NCI-H1930 (cell line): ENCODE data around the gene C1QL2.

Experiments used
- DNase-seq, 2 experiments: peaks; one replicate each; lab custom pipeline; 2025; lab: John Stamatoyannopoulos, UW

The C1QL2 gene

GRCh38 chr2:119137502-119137901 is 21.0 kb downstream of the C1QL2 start:
- DNase-seq = no peak

- DNase-seq = no peak
These were observed 21.7 kb downstream of the C1QL2 start for GRCh38 chr2:119136872-119137271.

GRCh38 chr2:119136093-119136492 is 22.5 kb downstream of the C1QL2 start:
- DNase-seq = no peak

GRCh38 chr2:119134775-119135174 is 23.8 kb downstream of the C1QL2 start:
- DNase-seq = no peak

GRCh38 chr2:119126650-119127049 is 31.9 kb downstream of the C1QL2 start:
- no peak for DNase-seq

GRCh38 chr2:119123389-119123788 is 35.2 kb downstream of the C1QL2 start:
- no peak for DNase-seq

GRCh38 chr2:119122663-119123062 is 35.9 kb downstream of the C1QL2 start:
- no peak for DNase-seq

- DNase-seq = no peak
These were observed 38.4 kb downstream of the C1QL2 start for GRCh38 chr2:119119999-119120756.

GRCh38 chr2:119119076-119119785 is 39.3 kb downstream of the C1QL2 start:
- no peak for DNase-seq

GRCh38 chr2:119117891-119118882 is 40.4 kb downstream of the C1QL2 start:
- DNase-seq = no peak

GRCh38 chr2:119117408-119117807 is 41.1 kb downstream of the C1QL2 start:
- no peak for DNase-seq

GRCh38 chr2:119116411-119117295 is 41.9 kb downstream of the C1QL2 start:
- no peak for DNase-seq

GRCh38 chr2:119114266-119114665 is 44.3 kb downstream of the C1QL2 start:
- no peak for DNase-seq

- DNase-seq = no peak
These were observed 45.1 kb downstream of the C1QL2 start for GRCh38 chr2:119113489-119113770.

GRCh38 chr2:119112770-119113488 is 45.6 kb downstream of the C1QL2 start:
- no peak for DNase-seq

- DNase-seq = no peak
These were observed 46.3 kb downstream of the C1QL2 start for GRCh38 chr2:119112230-119112629.

- DNase-seq = no peak
These were observed 47.2 kb downstream of the C1QL2 start for GRCh38 chr2:119111115-119111975.

GRCh38 chr2:119109866-119110265 is 48.7 kb downstream of the C1QL2 start:
- DNase-seq = no peak

GRCh38 chr2:119108186-119108585 is 50.4 kb downstream of the C1QL2 start:
- no peak for DNase-seq
